Activated naive CD8-positive, alpha-beta T cell (primary cell): ENCODE data around the gene DHX30.
"Not testable (repeated sequence)": the region's sequence is repeated elsewhere in the genome, so short reads cannot be mapped to it uniquely, and the experiment has no call there.

Experiments used
- H3K27ac Mint-ChIP-seq: one replicate; pipeline ENCODE4 v1.8.0; 2021; ENCODE audit warnings: mixed read lengths
- H3K27me3 Mint-ChIP-seq: one replicate; pipeline ENCODE4 v1.8.0; 2021; ENCODE audit warnings: mixed read lengths
- H3K36me3 Mint-ChIP-seq: one replicate; pipeline ENCODE4 v1.8.0; 2021; ENCODE audit warnings: mixed read lengths
- H3K4me1 Mint-ChIP-seq: one replicate; pipeline ENCODE4 v1.8.0; 2021; ENCODE audit warnings: low read depth, mixed read lengths
- H3K4me3 Mint-ChIP-seq: one replicate; pipeline ENCODE4 v1.8.0; 2021; ENCODE audit warnings: mild to moderate bottlenecking, mixed read lengths
- H3K9me3 Mint-ChIP-seq: one replicate; pipeline ENCODE4 v1.8.0; 2021; ENCODE audit warnings: low read depth, mixed read lengths

DHX30 gene

GRCh38 chr3:47791193-47791855 lies 11.6 kb upstream of the DHX30 start:
- no peak overlapping the region for H3K4me3 Mint-ChIP-seq
- H3K27ac Mint-ChIP-seq: no peak overlapping the region
- H3K9me3 Mint-ChIP-seq: no peaks in the 10 kb centered on the region
- H3K27me3 Mint-ChIP-seq: no peaks in the 10 kb centered on the region
- H3K4me1 Mint-ChIP-seq: peaks cover 3% of the 10 kb centered on the region
- peaks cover 2% of the 10 kb centered on the region for H3K36me3 Mint-ChIP-seq

DNA sequence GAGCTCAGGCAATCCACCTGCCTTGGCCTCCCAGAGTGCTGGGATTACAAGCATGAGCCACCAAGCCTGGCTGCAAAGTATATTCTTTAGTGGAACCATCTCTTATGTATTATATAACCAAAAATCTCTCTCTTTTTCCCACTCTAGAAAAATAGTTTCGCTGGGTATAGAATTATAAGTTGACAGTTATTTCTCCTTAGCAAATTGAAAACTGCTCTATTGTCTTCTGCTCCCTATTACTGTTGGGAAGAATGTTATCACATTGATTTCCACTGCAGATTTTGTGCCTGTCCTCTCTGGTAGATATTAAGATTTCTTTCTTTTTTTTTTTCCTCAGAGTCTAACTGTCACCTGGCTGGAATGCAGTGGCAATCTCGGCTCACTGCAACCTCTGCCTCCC lies 10.2 kb upstream of the DHX30 start:
- no peaks in the 10 kb centered on the region for H3K9me3 Mint-ChIP-seq
- H3K27me3 Mint-ChIP-seq: no peaks in the 10 kb centered on the region
- H3K36me3 Mint-ChIP-seq: peaks cover 2% of the 10 kb centered on the region
- H3K27ac Mint-ChIP-seq: no peak overlapping the region
- H3K4me1 Mint-ChIP-seq: peaks cover 3% of the 10 kb centered on the region
- H3K4me3 Mint-ChIP-seq: no peak overlapping the region

GRCh38 chr3:47794544-47794943 lies 8.4 kb upstream of the DHX30 start:
- H3K27ac Mint-ChIP-seq: no peak overlapping the region
- H3K9me3 Mint-ChIP-seq: no peaks in the 10 kb centered on the region
- no peaks in the 10 kb centered on the region for H3K27me3 Mint-ChIP-seq
- H3K4me1 Mint-ChIP-seq: no peaks in the 10 kb centered on the region
- H3K4me3 Mint-ChIP-seq: no peak overlapping the region
- H3K36me3 Mint-ChIP-seq: peaks cover 2% of the 10 kb centered on the region

DNA sequence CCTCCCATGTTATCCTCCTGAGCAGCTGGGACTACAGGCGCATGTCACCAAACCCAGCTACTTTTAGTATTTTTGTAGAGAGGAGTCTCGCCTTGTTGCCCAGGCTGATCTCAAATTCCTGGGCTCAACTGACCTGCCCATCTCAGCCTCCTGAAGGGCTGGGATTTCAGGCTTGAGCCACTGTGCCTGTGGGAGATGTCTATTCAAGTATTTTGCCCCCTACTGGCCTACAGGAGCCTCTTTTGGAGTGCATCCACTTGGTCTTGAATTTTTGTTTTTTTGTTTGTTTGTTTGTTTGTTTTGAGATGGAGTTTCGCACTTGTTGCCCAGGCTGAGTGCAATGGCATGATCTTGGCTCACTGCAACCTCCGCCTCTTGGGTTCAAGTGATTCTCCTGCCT lies 3.2 kb upstream of the DHX30 start:
- Mint-ChIP-seq H3K27ac (no peak overlapping the region), H3K4me3 (peak overlapping the region; percentile 20), H3K9me3 (no peaks in the 10 kb centered on the region), H3K4me1 (peaks cover 21% of the 10 kb centered on the region), H3K27me3 (no peaks in the 10 kb centered on the region), H3K36me3 (no peaks in the 10 kb centered on the region)

DNA sequence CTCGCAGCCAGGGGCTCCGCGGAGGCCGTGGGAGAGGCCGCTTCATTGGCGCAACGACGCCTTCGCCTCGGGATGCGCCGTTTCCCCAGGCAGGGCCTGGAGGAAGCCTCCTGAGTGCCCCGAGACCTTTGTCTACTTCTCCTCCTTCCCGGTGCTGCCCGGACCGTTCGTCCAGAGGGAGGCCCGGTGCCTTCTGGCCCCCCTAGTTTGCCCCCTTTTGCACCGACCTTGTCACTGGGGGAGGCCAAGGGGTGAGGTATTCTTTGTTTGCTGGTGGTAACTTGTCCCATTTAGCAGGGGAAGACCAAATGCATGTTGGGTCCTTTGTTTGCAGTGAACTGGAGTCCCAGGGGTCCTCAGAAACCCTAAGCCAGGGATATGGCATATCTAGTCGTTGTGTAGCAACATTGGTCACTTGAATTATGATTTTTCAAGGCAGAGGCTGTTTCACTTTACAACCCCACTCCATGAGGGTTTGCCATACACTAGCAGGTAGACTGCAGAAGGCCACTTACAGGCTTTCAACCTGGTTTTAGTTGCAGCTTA lies 615 bp downstream of the DHX30 start:
- peaks cover 22% of the 10 kb centered on the region for H3K4me1 Mint-ChIP-seq
- H3K36me3 Mint-ChIP-seq: no peaks in the 10 kb centered on the region
- H3K4me3 Mint-ChIP-seq: peak overlapping the region; percentile 92
- H3K27me3 Mint-ChIP-seq: no peaks in the 10 kb centered on the region
- no peaks in the 10 kb centered on the region for H3K9me3 Mint-ChIP-seq
- peak overlapping the region; percentile 94 for H3K27ac Mint-ChIP-seq

- Mint-ChIP-seq H3K27ac (peak overlapping the region; percentile 94), H3K9me3 (no peaks in the 10 kb centered on the region), H3K27me3 (no peaks in the 10 kb centered on the region), H3K4me3 (peak overlapping the region; percentile 92), H3K36me3 (no peaks in the 10 kb centered on the region), H3K4me1 (peaks cover 22% of the 10 kb centered on the region)
These were observed 1.6 kb downstream of the DHX30 start for GRCh38 chr3:47804577-47804976.

DNA sequence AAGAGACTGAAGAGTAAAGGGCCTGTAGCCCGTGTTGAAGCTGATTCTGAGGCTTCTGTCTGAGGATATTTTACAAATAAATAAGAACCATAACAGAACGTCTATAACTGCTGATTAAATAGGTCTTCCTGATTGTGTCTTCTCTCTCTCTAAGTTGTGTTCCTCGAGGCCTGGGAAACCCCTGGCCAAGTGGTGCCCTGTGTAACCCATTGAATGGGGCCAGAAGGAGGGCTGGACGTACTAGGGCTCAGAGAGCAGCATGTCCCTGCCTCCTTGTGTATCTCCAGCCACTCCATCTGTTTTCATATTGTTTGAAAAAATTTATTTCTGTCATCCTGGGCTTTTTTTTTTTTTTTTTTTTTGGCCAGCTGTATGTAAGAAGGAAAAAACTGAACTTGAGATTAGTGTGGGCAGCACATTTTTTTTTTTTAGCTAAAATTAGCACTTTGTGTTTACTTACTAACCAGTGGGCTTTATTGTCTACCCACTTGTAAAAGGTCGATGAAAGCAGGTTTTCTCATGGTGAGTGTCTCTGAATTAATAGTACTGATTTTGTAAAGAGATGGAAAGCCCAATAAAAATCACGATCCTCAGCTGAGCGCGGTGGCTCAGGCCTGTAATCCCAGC lies 10.7 kb downstream of the DHX30 start:
- H3K4me3 Mint-ChIP-seq: no peak overlapping the region
- H3K4me1 Mint-ChIP-seq: peaks cover 7% of the 10 kb centered on the region
- no peaks in the 10 kb centered on the region for H3K27me3 Mint-ChIP-seq
- H3K27ac Mint-ChIP-seq: no peak overlapping the region
- H3K9me3 Mint-ChIP-seq: no peaks in the 10 kb centered on the region
- peaks cover 5% of the 10 kb centered on the region for H3K36me3 Mint-ChIP-seq

DNA sequence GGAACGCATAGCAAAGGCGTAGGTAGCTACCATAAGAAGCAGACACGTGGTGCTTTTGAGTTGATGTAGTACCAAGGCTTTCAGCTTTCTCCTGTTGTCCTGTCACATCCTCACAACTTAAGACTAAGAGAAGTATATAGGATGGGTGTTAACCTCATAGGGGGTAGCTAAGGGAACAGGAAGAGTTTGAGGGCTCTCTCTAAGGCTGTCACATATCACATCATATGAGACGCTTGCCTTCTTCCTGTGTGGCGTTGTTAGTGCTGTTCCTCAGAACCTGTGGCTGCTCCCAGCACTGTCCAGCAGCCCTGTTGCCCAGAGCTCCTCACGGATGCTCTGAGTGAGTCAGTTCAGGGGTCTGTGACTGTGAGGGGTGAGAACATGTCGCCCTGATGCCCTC lies 14.7 kb downstream of the DHX30 start:
- Mint-ChIP-seq H3K4me1 (peaks cover 6% of the 10 kb centered on the region), H3K27me3 (no peaks in the 10 kb centered on the region), H3K9me3 (no peaks in the 10 kb centered on the region), H3K27ac (no peak overlapping the region), H3K4me3 (no peak overlapping the region), H3K36me3 (peaks cover 5% of the 10 kb centered on the region)

DNA sequence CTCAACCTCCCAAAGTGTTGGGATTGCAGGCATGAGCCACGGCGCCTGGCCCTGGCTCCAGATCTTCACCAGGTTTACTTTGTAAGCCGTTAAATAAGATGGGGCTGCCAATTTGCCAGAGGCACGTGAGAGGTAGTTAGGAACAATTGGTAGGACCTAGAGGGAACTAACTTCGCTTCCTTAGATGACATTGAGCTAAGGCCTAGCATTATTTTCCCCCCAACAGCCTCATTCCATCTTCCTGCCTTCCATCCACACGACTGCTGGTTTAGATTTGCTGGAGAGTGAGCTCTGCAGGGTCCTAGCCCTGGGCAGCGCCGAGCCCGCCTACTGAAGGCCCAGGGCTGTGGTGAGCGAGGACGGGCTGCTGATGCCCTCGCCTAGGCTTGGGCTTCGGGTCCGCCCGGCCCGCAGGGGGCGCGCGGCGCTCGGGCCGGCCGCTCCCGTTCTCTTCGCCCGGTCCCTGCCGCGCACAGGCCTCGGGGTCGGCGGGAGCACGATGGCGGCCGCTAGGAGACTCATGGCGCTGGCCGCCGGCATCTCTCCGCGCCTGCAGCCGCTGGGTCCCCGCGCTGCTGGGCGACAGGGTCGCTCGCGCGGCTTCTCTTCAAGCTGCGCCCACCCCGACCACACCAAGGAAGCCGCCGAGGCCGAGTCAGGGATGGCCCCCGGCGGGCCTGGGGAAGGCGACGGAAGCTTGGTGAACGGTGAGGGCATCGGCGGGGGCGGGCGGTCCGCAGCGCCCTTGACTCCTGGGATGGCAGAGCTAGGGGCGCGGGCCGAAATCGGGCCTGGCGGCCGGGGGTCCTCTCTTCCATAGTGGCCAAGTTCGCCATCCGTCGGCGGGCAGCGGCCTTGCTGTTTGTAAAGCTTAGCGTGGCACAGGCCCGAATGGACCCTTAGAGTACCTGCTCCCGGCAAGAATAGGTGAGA lies 21.9 kb downstream of the DHX30 start:
- peaks cover 34% of the 10 kb centered on the region for H3K4me1 Mint-ChIP-seq
- no peaks in the 10 kb centered on the region for H3K27me3 Mint-ChIP-seq
- peak overlapping the region; percentile 93 for H3K4me3 Mint-ChIP-seq
- no peaks in the 10 kb centered on the region for H3K9me3 Mint-ChIP-seq
- peaks cover 11% of the 10 kb centered on the region for H3K36me3 Mint-ChIP-seq
- peak overlapping the region; percentile 94 for H3K27ac Mint-ChIP-seq

GRCh38 chr3:47825590-47825989 lies 22.7 kb downstream of the DHX30 start:
- H3K27ac Mint-ChIP-seq: peak overlapping the region; percentile 94
- peaks cover 11% of the 10 kb centered on the region for H3K36me3 Mint-ChIP-seq
- H3K4me1 Mint-ChIP-seq: peaks cover 34% of the 10 kb centered on the region
- peak overlapping the region; percentile 93 for H3K4me3 Mint-ChIP-seq
- H3K27me3 Mint-ChIP-seq: no peaks in the 10 kb centered on the region
- H3K9me3 Mint-ChIP-seq: no peaks in the 10 kb centered on the region

DNA sequence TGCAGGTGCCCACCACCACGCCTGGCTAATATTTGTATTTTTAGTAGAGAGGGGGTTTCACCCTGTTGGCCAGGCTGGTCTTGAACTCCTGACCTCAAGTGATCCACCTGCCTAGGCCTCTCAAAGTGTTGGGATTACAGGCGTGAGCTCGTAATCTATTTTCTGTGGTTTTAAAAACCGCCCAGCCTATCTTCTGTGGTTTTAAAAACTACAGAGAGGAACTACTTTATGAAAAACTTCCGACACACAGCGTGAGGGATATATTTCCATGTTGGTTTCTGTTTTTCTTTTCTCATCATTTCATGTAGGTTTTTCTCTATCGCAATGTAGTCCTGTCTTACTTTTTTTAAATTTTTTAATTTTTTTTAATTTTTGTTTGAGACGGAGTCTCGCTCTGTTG lies 26.5 kb downstream of the DHX30 start:
- Mint-ChIP-seq H3K27ac (peak overlapping the region; percentile 82), H3K4me1 (peaks cover 29% of the 10 kb centered on the region)
- not testable (repeated sequence) for H3K4me3 Mint-ChIP-seq, H3K36me3 Mint-ChIP-seq, H3K9me3 Mint-ChIP-seq, H3K27me3 Mint-ChIP-seq

DNA sequence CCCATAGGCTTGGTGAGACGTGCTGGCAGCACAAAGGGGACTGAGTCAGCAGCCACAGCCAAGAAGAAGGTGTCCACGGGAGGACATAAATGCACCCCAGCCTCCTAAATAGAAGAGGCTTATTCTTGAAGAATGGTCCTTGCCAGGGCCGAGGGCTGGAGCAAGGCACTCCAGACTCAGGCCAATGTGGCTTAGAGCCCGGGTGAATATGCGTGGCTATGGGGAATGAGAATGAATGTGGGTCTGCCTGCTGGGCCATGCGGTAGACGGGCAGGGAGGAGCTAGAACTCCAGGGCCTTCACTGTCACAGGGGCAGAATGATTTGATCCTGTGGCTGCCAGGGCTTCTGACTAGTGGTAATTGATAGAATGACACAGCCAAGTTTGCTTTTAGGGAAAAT lies 34.0 kb downstream of the DHX30 start:
- Mint-ChIP-seq H3K27ac (no peak overlapping the region), H3K36me3 (no peaks in the 10 kb centered on the region), H3K9me3 (no peaks in the 10 kb centered on the region), H3K27me3 (no peaks in the 10 kb centered on the region), H3K4me1 (peaks cover 1% of the 10 kb centered on the region), H3K4me3 (no peak overlapping the region)

GRCh38 chr3:47838503-47838902 lies 35.6 kb downstream of the DHX30 start:
- no peaks in the 10 kb centered on the region for H3K36me3 Mint-ChIP-seq
- H3K4me3 Mint-ChIP-seq: no peak overlapping the region
- H3K27me3 Mint-ChIP-seq: no peaks in the 10 kb centered on the region
- H3K9me3 Mint-ChIP-seq: no peaks in the 10 kb centered on the region
- no peak overlapping the region for H3K27ac Mint-ChIP-seq
- H3K4me1 Mint-ChIP-seq: peaks cover 1% of the 10 kb centered on the region

- Mint-ChIP-seq H3K4me1 (peaks cover 2% of the 10 kb centered on the region), H3K36me3 (peaks cover 2% of the 10 kb centered on the region), H3K9me3 (no peaks in the 10 kb centered on the region), H3K27ac (no peak overlapping the region), H3K27me3 (no peaks in the 10 kb centered on the region), H3K4me3 (no peak overlapping the region)
These were observed 38.9 kb downstream of the DHX30 start for GRCh38 chr3:47841786-47842349.
